Prostate gland (tissue), 2 donors: ENCODE data around the gene ADAM11. TPM values are rescaled to one million over a fixed set of nuclear protein-coding genes. Genes with fewer than 3 reads are reported as not detected.
A peak's percentile ranks its signal among the peaks of the same experiment; 100 is the strongest.

Experiments used
- DNase-seq: peaks from one replicate; pipeline ENCODE4 v3.0.0-alpha.2; 2019; ENCODE audit warnings: low spot score
- H3K27ac ChIP-seq, 2 donors: fragments of 200-600 bp; sonication (generic); 2 replicates each; pipeline ENCODE4 v1.5.1; 2017 to 2019
- H3K27me3 ChIP-seq: fragments of 200-600 bp; sonication (generic); replicated peaks from 2 replicates; pipeline ENCODE4 v1.5.1; 2019; ENCODE audit not compliant: insufficient read depth
- H3K36me3 ChIP-seq, 2 donors: fragments of 200-600 bp; sonication (generic); 1 replicate in 1 of 2; 2 replicates in 1 of 2; pipeline versions ENCODE4 v1.5.1 to v1.8.1; 2017 to 2019
- H3K4me1 ChIP-seq: fragments of 200-600 bp; sonication (generic); replicated peaks from 2 replicates; pipeline ENCODE4 v1.5.1; 2019
- H3K4me3 ChIP-seq, 2 donors: fragments of 200-600 bp; sonication (generic); 2 replicates each; pipeline ENCODE4 v1.5.1; 2017 to 2019
- H3K9me3 ChIP-seq: fragments of 200-600 bp; sonication (generic); 2 replicates; pipeline ENCODE4 v1.5.1; 2017
- CTCF ChIP-seq, 4 experiments: fragments of 200-600 bp in 2 of 4; fragments of 450-650 bp in 2 of 4; sonication (generic) in 2 of 4; IDR thresholded peaks; 1 replicate in 3 of 4; 2 replicates in 1 of 4; pipeline ENCODE4 v1.5.1; 2016 to 2019; ENCODE audit warnings: antibody characterized with exemption in 4 of 4, mild to moderate bottlenecking in 2 of 4, moderate library complexity in 2 of 4
- POLR2A ChIP-seq: fragments of 450-650 bp; IDR thresholded peaks from one replicate; pipeline ENCODE4 v1.6.1; 2016; ENCODE audit warnings: antibody characterized with exemption, mild to moderate bottlenecking
- POLR2AphosphoS5 ChIP-seq: sonication (generic); formaldehyde crosslinking; IDR thresholded peaks from one replicate; pipeline ENCODE4 v1.6.1; 2017; ENCODE audit warnings: antibody characterized with exemption
- WGBS: methylation state at CpG from one replicate; pipeline ENCODE4 v1.1.5; 2018; 5-methylcytosine and 5-hydroxymethylcytosine counted together
- intact Hi-C: fragments of 100-400 bp; cut with DNase I; formaldehyde crosslinking; loops from one replicate; pipeline ENCODE4 v1.14.2; 2022
- total RNA-seq, 2 donors: library from RNA; depleted of rRNA; stranded (reverse); fragments of >200 nt; gene quantifications; one replicate each; pipeline ENCODE4 v1.1.0, GENCODE V29; 2016

ADAM11 gene
- total RNA-seq, 2 donors from 2014 or later, result 0.64 to 3.5 TPM

GRCh38 chr17:44782326-44782850 is 23.6 kb downstream of the ADAM11 start:
- WGBS, result 49% methylated on average over 11 of the region's 11 CpGs
- Histone ChIP-seq H3K27me3 (no peaks in the 10 kb centered on the region), H3K27ac (peak overlapping the region; percentile 47 to 65), H3K4me3 (no peak overlapping the region), H3K36me3 (no peaks in the 10 kb centered on the region), H3K4me1 (no peaks in the 10 kb centered on the region), H3K9me3 (no peaks in the 10 kb centered on the region)
- DNase-seq, result no peak
- TF ChIP-seq POLR2AphosphoS5 (no peak), POLR2A (no peak), CTCF (IDR thresholded peaks at IDR 0.05) (no peak)
- intact Hi-C loops, result no loop called here

DNA sequence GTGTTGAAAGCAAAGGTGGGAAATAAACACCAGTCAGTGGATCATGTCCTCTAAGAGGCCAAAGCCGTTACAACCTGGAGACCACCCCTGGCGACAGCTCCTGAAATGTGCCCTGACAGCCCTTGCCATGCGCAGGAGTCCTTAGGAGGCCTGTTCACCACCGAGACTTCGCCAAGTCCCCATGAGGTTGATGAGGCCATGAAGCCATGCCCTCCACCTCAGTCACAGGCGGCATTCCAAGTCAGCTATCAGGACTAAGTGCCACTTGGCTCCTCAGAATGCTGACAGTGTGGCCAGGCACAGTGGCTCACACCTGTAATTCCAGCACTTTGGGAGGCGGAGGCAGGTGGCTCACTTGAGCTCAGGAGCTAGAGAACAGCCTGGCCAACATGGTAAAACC is 27.1 kb downstream of the ADAM11 start:
- DNase-seq, result no peak
- 87% methylated on average over 7 of the region's 7 CpGs for WGBS
- H3K27ac ChIP-seq, result no peak overlapping the region

GRCh38 chr17:44786551-44787081 is 27.8 kb downstream of the ADAM11 start:
- 30% methylated on average over 16 of the region's 16 CpGs for WGBS
- H3K36me3 ChIP-seq, result no peaks in the 10 kb centered on the region
- H3K27me3 ChIP-seq, result no peaks in the 10 kb centered on the region
- no peaks in the 10 kb centered on the region for H3K4me1 ChIP-seq
- H3K9me3 ChIP-seq, result no peaks in the 10 kb centered on the region
- H3K27ac ChIP-seq, result no peak overlapping the region
- intact Hi-C loops, result loop anchor here (5.0 kb wide), 1 partner anchor 41 kb away; no protein-coding TSS in a partner anchor
- no peak overlapping the region for H3K4me3 ChIP-seq
- no peak for TF ChIP-seq POLR2A
- no peak for TF ChIP-seq POLR2AphosphoS5
- no peak for TF ChIP-seq CTCF (IDR thresholded peaks at IDR 0.05)
- no peak for DNase-seq

More for the DNA sequence above, 27.1 kb downstream of the ADAM11 start:
- H3K27me3 ChIP-seq, result no peaks in the 10 kb centered on the region
- intact Hi-C loops, result loop anchor here (5.0 kb wide), 1 partner anchor 41 kb away; no protein-coding TSS in a partner anchor
- no peaks in the 10 kb centered on the region for H3K4me1 ChIP-seq
- H3K4me3 ChIP-seq, result no peak overlapping the region
- no peaks in the 10 kb centered on the region for H3K9me3 ChIP-seq
- TF ChIP-seq POLR2A, result no peak
- TF ChIP-seq POLR2AphosphoS5, result no peak
- TF ChIP-seq CTCF (IDR thresholded peaks at IDR 0.05), result no peak
- H3K36me3 ChIP-seq, result no peaks in the 10 kb centered on the region

- 55% methylated on average over 15 of the region's 15 CpGs for WGBS
- Histone ChIP-seq H3K36me3 (no peaks in the 10 kb centered on the region), H3K27me3 (no peaks in the 10 kb centered on the region), H3K9me3 (no peaks in the 10 kb centered on the region), H3K4me1 (no peaks in the 10 kb centered on the region), H3K4me3 (no peak overlapping the region), H3K27ac (no peak overlapping the region)
- no peak for DNase-seq
- intact Hi-C loops, result loop anchor here (5.0 kb wide), 1 partner anchor 40 kb away; no protein-coding TSS in a partner anchor
- no peak for TF ChIP-seq POLR2AphosphoS5
- no peak for TF ChIP-seq CTCF (IDR thresholded peaks at IDR 0.05)
- no peak for TF ChIP-seq POLR2A
Observed at GRCh38 chr17:44787271-44787940, 28.6 kb downstream of the ADAM11 start.
